NCI-H2029 treated with DMSO at 0.1 percent for 48 hours (cell line): ENCODE results near the gene PDE4B.

Experiments
- DNase-seq: peaks from one replicate; lab custom pipeline; 2025; lab: John Stamatoyannopoulos, UW

PDE4B gene

DNA sequence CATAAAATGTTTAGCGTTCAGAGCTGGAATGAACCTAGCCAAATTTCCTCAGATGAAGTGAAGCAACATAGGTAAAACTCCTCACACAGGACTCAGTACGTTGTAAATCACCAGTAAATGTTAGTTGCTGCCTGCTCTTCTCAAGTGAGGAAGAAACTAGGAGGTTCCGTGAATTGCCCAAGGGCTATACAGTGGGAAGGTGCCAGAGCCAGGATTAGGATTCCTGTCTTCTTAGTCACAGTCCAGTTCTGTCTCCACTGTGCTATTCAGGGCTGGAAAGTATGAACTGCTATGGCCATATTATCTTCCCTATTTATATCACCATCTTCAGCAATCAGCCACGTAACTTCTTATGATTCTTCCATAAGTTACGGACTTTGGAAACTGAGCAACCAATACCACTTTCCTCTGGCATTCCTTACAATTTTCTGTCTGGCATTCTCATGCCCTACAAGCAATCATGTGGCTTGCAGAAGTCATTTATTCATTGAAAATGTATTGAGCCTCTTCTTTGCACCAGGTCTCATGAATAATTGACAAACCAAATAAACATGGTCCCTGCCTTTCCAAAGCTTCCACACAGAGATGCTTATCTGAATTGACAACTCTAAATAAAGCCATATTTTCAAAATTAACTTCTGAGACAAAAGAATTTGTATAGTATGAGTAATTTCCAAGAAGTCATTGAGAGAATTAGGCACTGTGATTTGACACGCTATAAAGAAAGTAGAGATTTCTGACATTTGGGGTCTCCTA, 469.7 kb downstream of the PDE4B start:
- DNase-seq, result no peak

DNA sequence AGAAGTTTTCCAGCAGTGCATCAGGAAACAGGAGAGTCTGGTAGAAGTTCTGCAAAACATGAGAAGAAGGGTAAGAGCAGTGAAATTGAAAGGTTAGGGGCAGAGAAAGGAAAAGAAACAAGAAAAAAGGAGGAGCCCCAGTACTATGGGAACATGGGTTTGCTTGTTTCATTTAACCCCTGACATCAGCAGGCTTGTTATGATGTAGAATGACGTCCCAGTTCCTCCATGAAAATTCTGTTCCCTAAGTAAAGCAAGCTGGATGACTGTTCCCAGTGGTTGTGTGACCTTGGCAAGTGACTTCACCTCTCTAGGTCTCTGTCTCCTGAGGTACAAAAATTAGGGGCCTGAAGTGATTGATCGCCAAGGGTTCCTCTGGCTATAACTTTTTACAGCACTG, 472.6 kb downstream of the PDE4B start:
- no peak for DNase-seq

DNA sequence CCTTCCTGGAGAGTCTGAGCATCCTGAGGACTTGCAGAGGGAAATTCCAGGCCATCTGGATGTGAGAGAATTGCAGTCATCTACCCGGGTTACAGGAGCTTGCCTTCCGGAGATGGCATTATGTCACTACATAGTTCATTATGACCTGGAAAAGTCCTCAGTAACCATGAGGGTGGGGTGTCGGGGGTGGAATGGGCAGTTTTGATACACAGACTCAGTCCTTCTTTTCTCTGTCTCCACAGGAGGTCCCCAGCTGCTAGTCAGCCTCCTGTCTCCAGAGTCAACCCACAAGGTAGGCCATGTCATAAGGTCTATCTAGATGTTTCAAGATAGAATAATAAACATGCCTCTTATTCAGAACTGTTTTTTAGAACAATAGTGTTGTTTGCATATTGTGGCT, 473.1 kb downstream of the PDE4B start:
- no peak for DNase-seq

DNA sequence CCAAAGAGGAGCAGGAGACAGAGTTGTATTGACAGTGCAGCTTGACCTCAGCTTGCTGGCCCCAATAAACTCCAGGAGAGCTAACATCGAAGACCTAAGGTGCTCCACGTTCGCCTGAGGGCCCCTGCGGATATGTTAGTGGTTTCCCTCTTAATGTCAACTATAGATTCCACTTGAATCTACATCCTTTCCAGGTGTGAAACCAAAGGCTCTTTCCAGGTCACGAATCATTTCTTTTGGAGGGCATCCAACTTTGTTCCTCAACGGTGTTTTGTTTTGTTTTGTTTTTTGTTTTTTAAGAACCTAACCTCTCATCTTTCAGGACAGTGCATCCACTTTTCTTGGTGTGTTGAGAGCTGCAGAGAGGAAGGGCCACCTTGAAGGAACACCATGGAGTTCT, 473.7 kb downstream of the PDE4B start:
- DNase-seq, result peak; percentile 48

DNA sequence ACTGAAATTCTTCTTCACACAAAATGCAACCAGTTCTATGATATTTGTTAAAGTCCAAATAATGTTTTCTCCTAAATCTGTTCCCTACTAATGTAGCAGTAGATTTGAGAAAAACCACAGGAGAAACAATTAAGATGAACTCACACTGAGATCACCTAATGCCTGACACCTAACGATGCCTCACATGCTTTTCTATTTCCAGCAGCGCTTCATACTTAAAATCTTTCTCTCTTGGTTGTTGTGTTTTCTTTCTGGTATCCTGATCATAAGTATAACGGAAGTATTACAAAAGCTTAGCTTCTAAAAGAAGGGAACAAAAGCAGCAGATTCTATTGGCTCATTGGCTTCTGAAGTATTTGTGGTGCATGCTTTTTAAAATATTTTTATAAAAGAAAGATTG, 474.1 kb downstream of the PDE4B start:
- DNase-seq, result no peak

DNA sequence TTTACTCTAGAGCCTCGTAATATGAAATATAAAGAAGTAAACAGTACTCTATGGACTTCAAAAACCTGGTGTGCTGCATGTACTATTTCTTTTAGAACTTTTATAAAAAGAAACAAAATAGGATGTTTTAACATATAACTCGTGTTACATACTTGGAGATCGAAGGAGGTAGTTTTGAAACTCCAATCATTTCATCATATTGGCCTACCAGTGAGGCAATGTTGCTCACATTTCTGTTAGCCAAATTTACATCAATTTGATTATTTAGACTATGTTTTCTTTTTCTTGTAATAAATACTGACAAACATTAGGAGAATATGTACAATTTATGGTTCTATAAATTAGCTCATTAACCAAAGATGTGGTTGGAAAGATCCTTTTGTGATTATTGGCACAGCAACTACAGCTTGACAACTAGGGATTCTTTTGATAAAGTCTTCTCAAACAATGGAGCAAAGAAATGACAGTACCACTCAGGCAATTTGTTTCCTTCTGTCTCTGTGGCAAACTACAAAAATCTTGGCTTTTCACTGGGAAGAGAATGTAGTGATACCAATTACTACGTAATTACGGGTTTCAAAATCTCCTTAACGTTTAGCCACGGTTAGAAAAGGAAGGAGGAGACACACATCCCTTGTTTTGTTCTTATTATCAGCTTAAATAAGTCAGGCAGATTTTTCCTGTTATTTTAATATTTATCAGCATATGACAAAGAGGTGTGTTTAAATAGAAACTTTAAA, 474.7 kb downstream of the PDE4B start:
- DNase-seq, result no peak

DNA sequence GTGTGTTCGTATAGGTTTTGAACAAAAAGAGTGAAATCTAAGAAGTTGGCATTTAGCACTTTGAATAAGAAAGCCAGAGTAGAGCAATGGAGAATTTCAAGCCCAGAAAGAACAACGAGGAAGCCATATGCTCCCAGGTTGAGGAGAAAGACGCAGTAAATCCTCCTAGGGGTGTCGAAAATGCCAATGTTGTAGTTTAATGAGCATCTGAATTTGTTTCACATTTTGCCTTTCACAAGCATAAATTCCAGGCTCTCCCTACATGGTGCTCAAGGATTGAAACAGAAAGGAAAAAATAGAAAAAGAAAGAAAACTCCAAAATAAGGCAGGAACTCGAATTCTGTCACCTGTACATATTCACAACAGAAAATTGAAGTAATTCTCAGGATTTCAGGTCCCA, 476.5 kb downstream of the PDE4B start:
- no peak for DNase-seq

DNA sequence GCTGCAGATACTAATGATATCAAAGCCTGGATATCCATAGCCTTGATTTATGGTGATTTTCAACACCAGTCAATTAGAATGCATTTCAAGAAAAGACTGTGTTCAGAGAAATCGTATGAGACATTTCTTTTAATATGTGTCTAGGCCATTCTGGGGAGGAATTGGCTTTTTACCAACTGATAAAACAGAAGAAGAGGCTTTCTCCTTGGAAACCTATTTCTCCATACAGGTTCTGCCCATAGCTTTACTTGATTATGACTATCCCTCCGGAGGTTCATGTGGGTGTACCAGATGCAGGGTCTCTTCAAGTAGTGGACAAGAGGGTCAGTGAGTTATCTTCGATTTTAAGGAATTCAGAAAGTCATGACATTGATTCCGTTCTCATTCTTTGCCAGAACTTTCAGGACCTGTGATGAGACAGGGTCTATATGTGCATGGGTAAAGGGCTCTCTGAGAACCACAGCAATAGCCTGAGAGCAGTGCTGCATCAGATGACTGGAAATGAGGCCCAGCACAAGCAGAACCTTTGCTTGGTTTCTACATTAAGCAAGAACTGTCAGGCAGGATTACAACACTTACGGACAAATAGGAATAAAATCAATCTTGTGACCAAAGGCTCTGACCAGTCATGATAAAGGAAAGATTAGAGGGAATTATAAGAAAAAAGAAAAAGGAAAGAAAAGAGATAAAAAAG, 477.6 kb downstream of the PDE4B start:
- DNase-seq, result no peak

DNA sequence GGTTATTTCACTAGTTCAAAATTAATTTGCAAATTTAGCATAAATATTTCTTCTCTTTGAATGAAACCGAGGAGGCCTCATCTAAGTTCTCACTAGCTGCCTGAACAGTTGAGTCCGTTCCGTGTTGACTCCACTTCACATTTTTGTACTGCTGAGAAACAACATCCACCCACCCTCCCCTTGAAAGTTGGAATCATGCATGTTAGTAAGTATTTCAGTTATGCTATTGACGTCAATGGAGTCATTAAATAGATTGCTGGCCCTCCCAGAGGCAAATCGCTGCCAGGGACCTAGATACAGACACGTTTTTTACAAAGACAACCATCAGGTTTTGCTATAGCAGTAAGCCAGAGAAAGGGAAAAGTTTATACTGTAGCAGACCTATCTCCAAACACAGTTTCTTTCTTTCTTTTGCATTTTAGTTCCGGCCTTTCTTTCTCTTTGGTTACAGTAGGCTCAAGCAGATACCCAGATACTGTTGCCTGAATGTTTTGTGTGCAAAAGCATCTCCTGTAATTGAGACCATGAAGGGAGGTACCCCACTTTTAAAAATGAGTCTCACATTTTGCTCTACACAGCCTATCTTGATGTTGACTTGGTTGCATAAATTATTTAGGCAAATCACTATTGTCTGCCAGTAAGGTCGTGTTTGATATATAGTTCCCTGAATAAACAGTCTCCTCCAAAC, 478.7 kb downstream of the PDE4B start:
- DNase-seq, result peak; percentile 33

DNA sequence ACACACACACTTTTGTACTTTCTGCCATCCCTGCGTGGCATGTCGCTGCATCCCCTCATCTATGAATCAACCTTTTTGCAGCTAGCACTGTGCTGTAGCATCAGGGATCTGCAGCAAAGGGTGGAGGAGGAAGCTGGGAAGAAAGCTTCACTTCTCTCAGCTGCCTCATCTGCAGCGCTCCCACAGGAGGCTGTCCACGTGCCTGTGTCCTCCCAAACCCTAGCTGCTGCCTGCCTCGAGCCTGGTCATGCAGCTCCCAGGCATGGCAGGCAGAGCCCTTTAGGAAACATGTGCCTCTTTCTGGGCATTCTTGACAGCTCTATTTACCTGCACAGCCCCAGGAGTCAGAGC, 479.2 kb downstream of the PDE4B start:
- no peak for DNase-seq

DNA sequence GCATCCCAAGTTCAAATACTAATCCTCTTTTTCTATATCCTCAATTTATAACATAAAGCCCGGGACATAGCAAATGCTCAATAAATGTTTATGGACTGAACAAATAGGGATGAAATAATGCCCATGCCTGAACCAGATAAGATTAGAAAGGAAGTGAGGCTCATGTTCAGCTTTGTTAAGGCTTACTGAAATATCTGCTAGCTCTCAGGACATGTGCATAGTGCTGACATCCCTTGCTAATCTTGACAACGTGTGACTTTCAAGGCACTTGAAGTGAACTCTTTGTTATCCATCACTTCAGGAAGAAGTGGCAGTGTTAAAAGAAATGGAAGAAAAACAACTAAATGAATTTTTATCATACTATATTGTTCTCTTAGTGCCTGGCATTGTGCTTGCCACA, 481.0 kb downstream of the PDE4B start:
- DNase-seq, result no peak

DNA sequence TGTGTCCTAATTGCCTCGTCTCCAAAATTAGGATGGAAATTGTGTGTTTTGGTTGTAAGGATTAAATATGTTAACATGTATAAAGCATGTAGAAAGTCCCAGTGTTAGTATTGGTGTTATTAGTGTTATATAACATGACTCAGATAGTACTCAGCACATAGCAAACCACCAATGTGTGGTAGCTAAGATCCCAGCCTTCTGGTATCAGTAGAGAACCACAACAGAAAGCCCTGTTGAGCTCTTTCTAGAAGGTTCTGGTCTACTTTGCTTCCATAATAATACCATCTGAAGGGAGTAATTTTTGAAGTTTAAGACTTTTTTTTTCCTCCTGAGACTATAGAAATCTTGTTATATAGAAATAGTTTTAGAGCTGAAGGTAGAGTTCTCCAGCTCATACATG, 481.9 kb downstream of the PDE4B start:
- DNase-seq, result no peak

DNA sequence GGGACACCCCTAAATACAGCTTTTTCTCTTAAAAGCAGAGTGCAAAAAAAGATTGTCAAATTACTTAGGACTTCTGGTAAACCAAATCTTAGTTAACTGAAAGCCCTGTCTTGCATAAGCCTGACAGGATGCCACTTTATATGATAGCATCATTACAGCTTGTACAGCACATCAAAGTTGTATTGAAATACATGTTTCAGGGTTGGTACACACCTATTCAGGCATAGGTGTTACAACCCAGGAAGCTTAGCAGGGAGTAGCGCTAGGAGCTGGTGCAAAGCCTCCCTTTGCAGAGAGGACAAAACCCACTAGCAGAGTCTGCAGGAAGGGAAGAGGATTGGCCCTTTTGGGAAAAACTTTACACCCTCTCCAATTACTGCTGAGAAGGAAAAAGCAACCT, 482.4 kb downstream of the PDE4B start:
- no peak for DNase-seq

DNA sequence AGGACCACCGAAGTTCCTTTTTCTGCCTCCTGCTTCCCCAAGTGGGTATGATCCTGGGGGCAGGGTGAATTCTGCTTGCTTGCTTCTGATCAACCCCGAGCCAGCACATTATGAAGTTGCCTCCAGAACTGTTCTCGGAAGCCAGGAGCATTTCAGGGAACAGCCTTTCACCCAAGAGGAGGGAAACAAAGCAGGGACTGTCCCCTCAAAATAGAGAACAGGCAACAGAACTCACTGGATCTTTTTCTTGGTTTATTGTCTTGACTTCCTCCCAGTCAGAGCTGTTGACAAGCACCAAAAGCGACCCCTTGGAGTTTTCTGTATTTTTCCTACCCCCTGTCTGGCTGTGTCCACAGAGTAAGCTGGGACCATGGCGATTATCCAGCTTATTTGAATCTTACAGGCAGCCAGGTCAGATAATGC, 482.9 kb downstream of the PDE4B start:
- no peak for DNase-seq

DNA sequence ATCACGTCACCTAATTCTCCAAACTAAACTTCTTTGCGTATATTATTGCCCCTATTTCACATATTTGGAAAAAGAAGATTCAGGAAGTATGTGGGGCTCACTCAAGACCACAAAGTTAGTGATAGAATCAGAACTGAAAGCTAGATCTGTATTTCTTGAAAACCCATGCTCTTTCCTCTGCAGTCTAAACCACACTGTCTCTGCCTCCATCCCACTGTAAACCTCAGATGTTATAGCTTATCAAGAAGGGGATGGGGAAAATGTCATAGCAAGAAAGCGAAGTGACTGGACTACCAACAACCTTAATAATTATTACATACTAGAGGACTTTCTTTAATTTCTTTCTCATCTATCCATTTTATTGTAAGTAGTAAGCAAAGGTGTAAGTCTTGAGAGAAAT, 483.5 kb downstream of the PDE4B start:
- no peak for DNase-seq

DNA sequence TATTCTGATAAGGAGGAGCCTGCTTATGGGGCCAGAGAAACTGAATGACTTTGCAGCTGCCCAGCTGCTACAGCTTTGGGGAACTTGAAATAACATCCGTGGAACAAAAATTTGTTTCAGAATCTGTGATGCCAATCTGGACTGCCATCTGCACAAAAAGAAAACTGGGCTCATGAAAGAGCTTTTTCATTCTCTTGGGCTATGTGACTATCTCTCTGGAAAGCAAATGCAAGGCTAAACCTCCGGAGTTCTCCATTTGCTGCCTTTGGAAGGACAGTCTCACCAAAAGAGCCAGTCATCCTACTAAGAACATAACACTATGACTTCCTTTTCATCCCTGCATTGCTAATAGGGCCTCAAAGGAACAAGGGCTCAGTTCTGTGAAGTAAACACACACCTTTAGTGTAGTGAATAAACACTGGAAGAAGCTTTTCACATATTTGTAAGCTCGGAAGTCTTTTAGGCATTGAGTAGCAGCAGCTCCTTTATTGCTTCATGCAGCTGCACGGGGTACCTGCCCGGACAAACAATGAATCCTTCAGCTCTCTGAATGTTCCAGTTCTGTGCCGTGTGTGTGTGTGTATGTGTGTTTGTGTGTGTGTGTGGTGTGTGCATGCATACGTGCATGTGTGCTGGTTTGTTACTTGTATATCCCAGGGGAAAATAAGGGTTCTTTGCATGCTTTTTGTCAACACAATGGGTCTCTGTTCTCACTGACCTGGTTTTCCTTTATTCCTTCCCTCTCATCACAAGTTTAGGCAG, 485.7 kb downstream of the PDE4B start:
- DNase-seq, result peak; percentile 20

DNA sequence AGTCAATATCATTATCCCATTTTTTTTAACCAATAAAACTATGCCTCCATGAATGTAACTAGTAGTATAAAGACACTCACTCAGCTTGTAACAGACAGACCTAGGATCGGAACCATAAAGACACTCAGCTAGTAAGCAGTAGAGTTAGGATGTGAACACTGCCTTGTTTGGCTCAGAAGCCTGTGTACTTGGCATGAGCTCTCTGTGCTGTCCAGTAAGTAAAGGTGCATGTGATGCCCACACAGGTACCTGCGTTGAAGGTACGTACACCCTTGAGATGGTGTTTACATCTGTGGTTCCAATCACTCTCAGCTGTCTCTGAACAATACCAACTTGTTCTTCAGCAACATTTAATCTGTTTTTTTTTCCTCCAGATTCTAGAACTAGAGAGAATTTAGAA, 489.1 kb downstream of the PDE4B start:
- no peak for DNase-seq

DNA sequence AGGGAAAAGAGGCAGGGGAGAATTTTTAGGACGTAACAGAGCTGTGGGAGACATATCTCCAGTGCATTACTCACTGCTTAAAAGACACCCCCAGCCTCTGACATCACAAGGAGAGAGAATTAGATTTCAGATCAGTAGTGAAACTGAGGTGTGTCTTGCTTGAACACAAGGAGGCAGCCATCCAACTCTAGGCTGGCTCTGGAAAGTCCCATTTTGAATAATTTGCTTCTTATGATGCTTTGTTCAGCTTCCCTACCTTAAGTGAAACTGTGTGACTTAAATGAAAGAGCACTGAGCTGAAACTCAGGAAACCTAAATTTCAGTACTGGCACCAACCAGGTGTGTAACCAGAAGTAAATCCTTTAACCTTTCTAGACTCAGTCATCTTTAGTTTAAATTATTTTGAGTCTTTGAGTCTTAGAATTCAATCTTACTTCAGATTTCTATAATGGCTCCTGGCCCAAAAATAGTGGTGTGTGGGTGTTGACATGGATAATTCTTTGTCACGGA, 489.7 kb downstream of the PDE4B start:
- DNase-seq, result no peak

DNA sequence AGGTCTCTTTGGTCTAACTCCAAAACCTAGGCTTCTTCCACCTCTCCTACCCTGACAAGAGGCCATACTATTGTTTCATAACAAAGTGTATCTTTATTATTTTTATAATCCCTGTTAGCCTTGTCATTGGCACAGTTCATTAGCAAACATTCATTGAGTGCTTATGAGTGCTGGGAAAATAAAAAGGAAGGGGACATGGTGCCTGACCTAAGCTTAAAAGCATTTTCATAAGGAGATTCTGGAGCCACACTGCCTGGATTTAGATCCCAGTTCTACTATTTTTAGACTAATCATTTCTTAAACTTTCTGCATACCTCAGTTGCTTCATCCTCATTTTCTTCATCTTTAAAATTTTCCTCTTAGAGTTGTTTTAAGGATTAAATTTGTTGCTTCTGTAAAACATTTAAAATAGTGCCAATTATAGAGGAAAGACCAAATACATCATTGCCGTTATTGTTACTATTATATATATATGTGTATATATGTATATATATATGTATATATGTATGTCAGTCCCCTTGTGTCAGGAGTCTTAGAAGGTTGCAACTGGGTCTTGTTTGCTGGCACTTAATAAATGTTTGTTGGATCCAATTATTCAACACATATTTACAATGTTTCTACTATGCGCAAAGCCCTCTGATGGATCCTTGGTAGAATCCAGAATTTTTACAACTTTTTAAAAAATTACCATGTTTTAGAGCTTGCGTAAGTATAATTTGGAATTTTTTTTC, 490.4 kb downstream of the PDE4B start:
- peak; percentile 87 for DNase-seq

DNA sequence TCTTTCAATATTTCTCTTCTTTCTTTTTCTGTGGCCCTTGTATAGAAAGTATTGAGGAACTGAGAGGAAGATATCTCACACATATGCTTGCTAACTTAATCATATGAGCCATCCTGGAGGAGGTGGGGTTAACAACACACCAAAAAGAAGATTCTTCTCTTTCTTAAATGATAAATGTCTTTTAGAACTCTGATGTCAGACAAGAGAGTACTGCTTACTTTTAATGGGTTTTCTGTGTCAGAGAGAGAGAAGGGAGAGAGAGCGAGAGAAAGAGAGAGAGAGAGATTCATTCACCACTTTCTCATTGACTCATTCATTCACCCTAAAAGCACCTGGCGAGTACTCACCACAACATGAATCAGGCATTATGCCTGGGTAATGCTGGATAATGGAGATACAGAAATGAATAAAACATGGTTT, 490.9 kb downstream of the PDE4B start:
- no peak for DNase-seq

DNA sequence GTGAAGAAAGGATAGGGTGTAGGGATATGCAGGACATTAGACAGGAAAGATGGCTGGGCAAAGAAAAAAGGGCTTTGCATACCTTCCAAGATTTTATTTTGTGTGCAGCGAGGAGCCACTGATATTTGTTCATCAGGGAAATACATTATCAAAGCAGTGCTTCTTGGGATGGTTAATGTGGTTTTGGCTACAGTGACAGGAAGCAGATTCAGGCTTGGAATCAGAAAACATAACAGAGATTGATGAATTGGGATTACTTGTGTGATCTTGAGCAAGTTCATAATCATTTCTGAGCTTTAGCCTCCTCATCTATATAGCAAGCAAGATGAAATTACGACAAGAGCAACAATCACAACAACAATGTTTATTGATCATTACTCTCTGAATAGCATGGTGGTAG, 492.1 kb downstream of the PDE4B start:
- DNase-seq, result no peak
